ENCODE measurements around the gene REEP6.
"Not testable (repeated sequence)": the region's sequence is repeated elsewhere in the genome, so short reads cannot be mapped to it uniquely, and the experiment has no call there.

REEP6 gene

GRCh38 chr19:1529430-1529816 lies 38.4 kb downstream of the REEP6 start:
- no peak for TF ChIP-seq CTCF (IDR thresholded peaks at IDR 0.05; ENCODE audit: insufficient read depth, low read length, poor library complexity, severe bottlenecking)
- Histone ChIP-seq H3K27me3 (replicated peaks; ENCODE audit: control insufficient read depth, insufficient read depth, low read length) (no peaks in the 10 kb centered on the region; the same call in 1 of the 2 replicates), H3K36me3 (ENCODE audit: control insufficient read depth, insufficient read depth, low read length) (no peaks in the 10 kb centered on the region), H3K4me3 (replicated peaks; ENCODE audit: low read depth, low read length) (no peak overlapping the region)
- DNase-seq (ENCODE audit: extremely low read depth, insufficient read length) = no peak

- not testable (repeated sequence) for H3K27me3 ChIP-seq (replicated peaks; ENCODE audit: control insufficient read depth, insufficient read depth, low read length); DNase-seq (ENCODE audit: extremely low read depth, insufficient read length); H3K36me3 ChIP-seq (ENCODE audit: control insufficient read depth, insufficient read depth, low read length); H3K4me3 ChIP-seq (replicated peaks; ENCODE audit: low read depth, low read length)
Observed at GRCh38 chr19:1530856-1531255, 39.9 kb downstream of the REEP6 start.

GRCh38 chr19:1531587-1531986 lies 40.6 kb downstream of the REEP6 start:
- Histone ChIP-seq H3K4me3 (replicated peaks; ENCODE audit: low read depth, low read length) (no peak overlapping the region), H3K36me3 (ENCODE audit: control insufficient read depth, insufficient read depth, low read length) (no peaks in the 10 kb centered on the region), H3K27me3 (replicated peaks; ENCODE audit: control insufficient read depth, insufficient read depth, low read length) (no peaks in the 10 kb centered on the region; the same call in 1 of the 2 replicates)
- DNase-seq (ENCODE audit: extremely low read depth, insufficient read length) = no peak
- no peak for TF ChIP-seq CTCF (IDR thresholded peaks at IDR 0.05; ENCODE audit: insufficient read depth, low read length, poor library complexity, severe bottlenecking)

GRCh38 chr19:1532003-1532402 lies 41.0 kb downstream of the REEP6 start:
- H3K27me3 ChIP-seq (replicated peaks; ENCODE audit: control insufficient read depth, insufficient read depth, low read length) = no peaks in the 10 kb centered on the region; the same call in 1 of the 2 replicates
- TF ChIP-seq CTCF (IDR thresholded peaks at IDR 0.05; ENCODE audit: insufficient read depth, low read length, poor library complexity, severe bottlenecking) = no peak

GRCh38 chr19:1533510-1534150 lies 42.6 kb downstream of the REEP6 start:
- TF ChIP-seq CTCF (IDR thresholded peaks at IDR 0.05; ENCODE audit: insufficient read depth, low read length, poor library complexity, severe bottlenecking) = no peak
- no peak for DNase-seq (ENCODE audit: extremely low read depth, insufficient read length)
- no peaks in the 10 kb centered on the region; the same call in 1 of the 2 replicates for H3K27me3 ChIP-seq (replicated peaks; ENCODE audit: control insufficient read depth, insufficient read depth, low read length)
- H3K4me3 ChIP-seq (replicated peaks; ENCODE audit: low read depth, low read length) = no peak overlapping the region
- H3K36me3 ChIP-seq (ENCODE audit: control insufficient read depth, insufficient read depth, low read length) = no peaks in the 10 kb centered on the region

More at GRCh38 chr19:1532003-1532402, 41.0 kb downstream of the REEP6 start:
- Histone ChIP-seq H3K36me3 (ENCODE audit: control insufficient read depth, insufficient read depth, low read length) (no peaks in the 10 kb centered on the region), H3K4me3 (replicated peaks; ENCODE audit: low read depth, low read length) (no peak overlapping the region)
- no peak for DNase-seq (ENCODE audit: extremely low read depth, insufficient read length)

GRCh38 chr19:1534972-1535371 lies 44.0 kb downstream of the REEP6 start:
- no peaks in the 10 kb centered on the region for H3K27me3 ChIP-seq (replicated peaks; ENCODE audit: control insufficient read depth, insufficient read depth, low read length)
- no peaks in the 10 kb centered on the region for H3K36me3 ChIP-seq (ENCODE audit: control insufficient read depth, insufficient read depth, low read length)
- H3K4me3 ChIP-seq (replicated peaks; ENCODE audit: low read depth, low read length) = no peak overlapping the region
- no peak for TF ChIP-seq CTCF (IDR thresholded peaks at IDR 0.05; ENCODE audit: insufficient read depth, low read length, poor library complexity, severe bottlenecking)
- no peak for DNase-seq (ENCODE audit: extremely low read depth, insufficient read length)

GRCh38 chr19:1535699-1536098 lies 44.7 kb downstream of the REEP6 start:
- H3K27me3 ChIP-seq (replicated peaks; ENCODE audit: control insufficient read depth, insufficient read depth, low read length); H3K36me3 ChIP-seq (ENCODE audit: control insufficient read depth, insufficient read depth, low read length): not testable (repeated sequence)

More at GRCh38 chr19:1535699-1536098, 44.7 kb downstream of the REEP6 start:
- not testable (repeated sequence) for H3K4me3 ChIP-seq (replicated peaks; ENCODE audit: low read depth, low read length); DNase-seq (ENCODE audit: extremely low read depth, insufficient read length)
